HG03196 (cell line): ENCODE results near the gene ARSG.
"Not testable (repeated sequence)": the region's sequence is repeated elsewhere in the genome, so short reads cannot be mapped to it uniquely, and the experiment has no call there.

Source experiments
- ATAC-seq: cut with Tn5 transposase; IDR thresholded peaks from one replicate; pipeline ENCODE4 v1.9.1; 2021; ENCODE audit not compliant: unreplicated experiment

ARSG gene

DNA sequence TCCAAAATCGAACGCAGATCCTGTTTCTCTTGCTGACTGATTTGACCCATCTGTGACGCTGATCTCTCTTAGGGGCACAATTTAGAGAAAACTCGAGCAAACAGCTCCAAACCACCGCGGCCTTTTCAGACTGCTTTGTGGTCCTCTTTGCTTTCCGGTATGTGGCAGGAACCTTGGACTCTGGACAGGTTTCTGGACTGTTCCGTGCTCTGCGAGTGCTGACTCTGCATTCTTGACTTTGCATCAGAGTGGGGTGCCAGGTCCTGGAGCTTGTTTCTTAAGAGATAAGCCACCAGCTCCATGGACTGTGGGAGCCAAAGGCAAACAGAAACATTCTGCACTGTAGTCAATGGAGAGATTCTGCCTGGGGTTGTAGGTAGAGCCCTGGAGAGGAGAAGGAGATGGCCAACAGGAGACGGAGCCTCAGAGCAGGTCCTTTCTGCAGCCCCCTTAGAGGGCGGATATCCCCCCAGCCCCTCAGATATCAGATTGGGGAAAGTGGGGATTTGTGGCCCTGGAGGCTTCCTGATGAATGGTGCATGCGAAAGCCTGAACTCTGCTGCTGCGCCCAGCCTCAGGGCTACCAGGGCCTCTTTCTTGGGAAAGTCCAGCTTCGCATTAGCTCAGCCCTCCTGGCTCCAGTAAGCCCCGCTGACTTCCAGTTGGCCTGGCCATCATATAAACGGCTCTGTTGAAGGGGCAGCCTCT lies 100.4 kb downstream of the ARSG start:
- ATAC-seq: no peak

GRCh38 chr17:68394608-68395331 lies 103.5 kb downstream of the ARSG start:
- ATAC-seq: no peak

DNA sequence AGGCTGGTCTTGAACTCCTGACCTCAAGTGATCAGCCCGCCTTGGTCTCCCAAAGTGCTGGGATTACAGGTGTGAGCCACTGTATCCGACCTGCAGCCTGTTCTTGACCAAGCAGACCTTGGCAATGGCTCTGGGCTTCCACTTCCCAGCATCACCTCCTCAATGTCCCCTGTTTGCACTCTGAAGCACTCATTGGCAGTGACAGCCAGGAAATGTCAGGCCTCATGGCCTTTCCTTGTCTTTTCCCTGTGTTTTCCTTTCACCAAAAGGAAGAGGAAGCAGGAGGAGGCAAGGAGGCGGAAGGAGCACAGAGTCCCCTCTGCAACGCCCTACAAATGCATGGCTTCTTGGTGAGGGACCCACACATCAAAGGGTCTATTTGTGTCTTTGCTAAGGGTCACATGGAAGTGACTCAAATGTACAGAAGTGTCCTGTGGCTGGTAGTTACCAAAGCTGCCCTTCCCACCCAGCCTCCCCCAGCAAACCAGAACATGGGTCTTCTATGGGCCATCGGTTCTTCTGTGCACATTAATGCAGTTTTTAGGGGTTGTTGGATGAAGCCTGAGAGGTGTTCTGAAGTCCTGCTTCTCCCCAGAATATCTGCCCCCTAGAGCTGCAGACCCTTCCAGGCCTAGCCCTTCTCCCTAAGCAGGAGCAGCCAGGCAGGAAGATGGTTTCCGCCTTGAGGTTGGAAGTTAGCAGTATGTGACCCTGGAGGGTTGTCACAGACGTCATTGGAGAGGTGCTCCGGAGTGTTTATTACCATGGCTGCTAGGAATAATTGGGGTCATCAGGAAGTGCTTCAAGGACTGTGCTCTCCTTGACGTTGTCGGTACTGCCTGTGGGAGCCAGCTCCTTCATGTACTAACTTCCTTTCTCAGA lies 105.2 kb downstream of the ARSG start:
- no peak for ATAC-seq

DNA sequence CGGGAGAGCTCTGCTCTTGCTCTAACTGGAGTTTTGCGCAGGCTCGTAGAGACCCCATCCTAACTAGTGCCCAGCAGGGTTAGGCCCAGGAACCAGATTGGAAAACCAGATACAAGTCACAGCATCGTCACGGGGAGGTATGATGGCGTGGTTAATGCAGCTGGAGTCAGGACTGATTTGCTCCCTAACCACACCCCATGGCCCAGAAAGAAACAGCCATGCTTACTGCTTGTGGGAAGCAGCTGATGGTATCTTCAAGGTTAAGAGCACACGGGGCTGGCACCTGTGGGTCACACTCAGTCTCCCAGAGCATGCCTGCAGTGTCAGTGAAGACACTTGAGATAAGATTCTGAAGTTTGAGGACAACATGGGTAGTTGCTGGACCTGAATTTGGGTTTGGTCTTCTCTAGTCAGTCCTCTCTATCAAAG lies 105.8 kb downstream of the ARSG start:
- no peak for ATAC-seq

DNA sequence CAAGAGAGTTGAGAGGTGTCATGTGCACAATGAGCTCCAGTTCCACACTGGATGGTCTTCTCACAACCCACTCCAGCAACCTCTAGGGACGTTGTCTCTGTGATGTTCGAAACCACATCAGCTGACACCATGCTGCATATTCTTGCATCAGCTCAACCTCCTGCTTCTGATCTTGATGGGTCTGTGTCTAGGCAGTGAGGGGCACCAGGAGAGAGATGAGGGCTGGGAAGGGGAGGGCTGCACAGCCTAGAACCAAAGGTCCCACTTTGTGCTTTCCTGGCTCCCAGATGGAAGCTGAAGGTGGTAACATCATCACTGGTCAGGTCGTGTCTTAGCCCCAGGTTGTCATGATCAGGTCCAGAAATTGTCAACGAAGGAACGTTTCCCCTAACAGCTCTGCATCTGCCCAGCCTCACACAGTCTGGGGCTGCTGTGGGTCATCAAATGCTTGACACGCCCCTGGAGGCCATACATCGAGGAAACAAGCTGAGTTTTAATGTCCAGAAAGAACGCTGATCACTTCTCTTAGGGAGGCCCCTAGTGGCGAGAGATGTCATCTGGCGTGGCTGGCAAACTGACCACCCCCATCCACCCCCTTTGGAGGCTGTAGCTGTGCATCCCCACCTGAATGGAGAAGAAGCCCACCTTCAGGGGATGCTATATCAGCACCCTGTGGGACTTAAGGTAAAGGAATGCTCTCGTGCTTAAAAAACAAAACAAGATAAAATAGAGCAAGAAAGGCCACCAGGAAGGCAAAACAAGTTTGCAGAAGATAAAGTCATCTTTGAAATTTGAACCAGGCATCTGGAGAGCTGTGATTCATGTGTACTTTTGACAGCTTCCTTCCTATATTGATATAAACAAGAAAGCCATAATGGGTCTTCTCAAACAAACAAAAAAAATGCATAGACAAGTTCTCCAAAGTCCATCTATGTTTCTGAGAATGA lies 107.7 kb downstream of the ARSG start:
- ATAC-seq: peak; percentile 71

DNA sequence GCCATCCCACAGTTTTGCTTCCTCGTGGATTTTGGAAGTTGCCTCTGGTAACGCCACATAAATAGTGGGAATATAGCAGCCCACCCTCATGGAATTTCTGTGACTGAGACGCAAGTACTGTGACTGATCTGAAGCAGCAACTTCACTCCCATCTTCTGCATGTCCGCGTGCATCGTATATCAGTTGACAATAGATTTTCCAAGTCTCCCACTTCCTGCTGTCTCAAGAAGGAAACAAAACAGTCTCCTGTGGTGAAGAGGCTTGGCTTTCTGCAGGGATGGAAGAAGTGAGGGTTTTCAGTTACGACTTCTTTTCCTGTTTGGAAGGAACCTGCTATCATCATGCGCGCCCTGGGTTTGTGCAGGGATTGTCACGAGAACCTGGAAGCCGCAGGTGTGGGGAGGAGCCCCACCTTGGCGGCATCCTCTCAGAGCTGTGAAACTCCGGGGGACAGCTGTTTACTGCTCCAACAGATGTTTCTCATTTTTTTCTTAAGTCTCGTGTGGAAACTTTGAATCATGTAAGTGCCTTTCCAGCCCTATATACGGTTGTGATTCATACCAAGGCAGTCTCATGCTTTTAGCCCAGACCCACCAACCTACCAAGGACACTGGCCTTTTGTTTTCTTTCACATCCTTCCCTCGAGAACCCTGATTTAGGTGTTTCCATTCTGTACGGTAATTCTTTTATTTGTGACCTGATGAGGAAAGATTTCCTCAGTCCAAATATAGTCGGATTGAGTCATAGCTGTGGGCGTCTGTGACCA lies 108.5 kb downstream of the ARSG start:
- ATAC-seq: no peak

DNA sequence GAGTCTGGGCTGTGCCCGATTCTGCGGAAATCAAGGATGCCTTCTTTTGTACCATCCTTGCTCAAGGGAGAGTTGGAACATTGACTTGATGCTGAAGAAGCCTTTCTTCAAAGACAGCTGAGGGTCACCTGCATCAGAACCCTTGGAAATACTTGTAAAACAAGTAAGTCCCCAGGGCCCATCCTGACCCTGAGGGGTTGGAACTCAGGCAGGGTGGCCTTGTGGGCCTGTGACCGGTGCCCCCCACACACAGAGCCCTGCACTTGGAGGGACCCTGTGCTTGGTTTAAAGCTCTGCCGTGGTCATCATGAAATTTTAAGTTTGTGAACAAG lies 109.1 kb downstream of the ARSG start:
- no peak for ATAC-seq

- no peak for ATAC-seq
Measured at GRCh38 chr17:68401288-68401687, 110.0 kb downstream of the ARSG start.

- ATAC-seq: no peak
Measured at GRCh38 chr17:68403122-68403521, 111.8 kb downstream of the ARSG start.

DNA sequence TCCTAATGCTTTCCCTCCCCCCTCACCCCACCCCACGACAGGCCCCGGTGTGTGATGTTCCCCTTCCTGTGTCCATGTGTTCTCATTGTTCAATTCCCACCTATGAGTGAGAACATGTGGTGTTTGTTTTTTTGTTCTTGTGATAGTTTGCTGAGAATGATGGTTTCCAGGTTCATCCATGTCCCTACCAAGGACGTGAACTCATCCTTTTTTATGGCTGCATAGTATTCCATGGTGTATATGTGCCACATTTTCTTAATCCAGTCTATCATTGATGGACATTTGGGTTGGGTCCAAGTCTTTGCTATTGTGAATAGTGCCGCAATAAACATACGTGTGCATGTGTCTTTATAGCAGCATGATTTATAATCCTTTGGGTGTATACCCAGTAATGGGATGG lies 112.5 kb downstream of the ARSG start:
- not testable (repeated sequence) for ATAC-seq

DNA sequence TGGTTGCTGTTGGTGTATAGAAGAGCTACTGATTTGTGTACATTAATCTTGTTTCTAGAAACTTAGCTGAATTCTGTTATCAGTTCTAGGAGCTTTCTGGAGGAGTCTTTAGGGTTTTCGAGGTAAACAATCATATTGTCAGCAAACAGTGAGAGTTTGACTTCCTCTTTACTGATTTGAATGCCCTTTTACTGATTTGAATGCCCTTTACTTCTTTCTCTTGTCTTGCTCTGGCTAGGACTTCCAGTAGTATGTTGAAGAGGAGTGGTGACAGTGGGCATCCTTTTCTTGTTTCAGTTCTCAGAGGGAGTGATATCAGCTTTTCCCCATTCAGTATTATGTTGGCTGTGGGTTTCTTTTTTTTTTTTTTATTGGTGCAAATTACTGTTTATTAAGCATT lies 116.4 kb downstream of the ARSG start:
- ATAC-seq: not testable (repeated sequence)

- ATAC-seq: not testable (repeated sequence)
Measured at GRCh38 chr17:68413597-68414560, 122.6 kb downstream of the ARSG start.

- not testable (repeated sequence) for ATAC-seq
Measured at GRCh38 chr17:68414901-68415300, 123.6 kb downstream of the ARSG start.

GRCh38 chr17:68417317-68417716 lies 126.0 kb downstream of the ARSG start:
- ATAC-seq: no peak

- ATAC-seq: no peak
Measured at GRCh38 chr17:68418876-68419275, 127.6 kb downstream of the ARSG start.

- ATAC-seq: no peak
Measured at GRCh38 chr17:68420065-68420464, 128.8 kb downstream of the ARSG start.

GRCh38 chr17:68421486-68421885 lies 130.2 kb downstream of the ARSG start:
- no peak for ATAC-seq

- ATAC-seq: no peak
Measured at GRCh38 chr17:68422821-68423220, 131.5 kb downstream of the ARSG start.

GRCh38 chr17:68423251-68423650 lies 132.0 kb downstream of the ARSG start:
- no peak for ATAC-seq
